Testis (tissue), 3 donors: ENCODE measurements around the gene EMC6. TPM values are rescaled to one million over a fixed set of nuclear protein-coding genes. Genes with fewer than 3 reads are reported as not detected.

ENCODE experiments used
- DNase-seq: peaks from one replicate; pipeline ENCODE4 v3.0.0-alpha.2; 2019
- H3K27ac ChIP-seq, 2 donors: fragments of 200-600 bp; sonication (generic); one replicate each; pipeline ENCODE4 v1.5.1; 2019
- H3K27me3 ChIP-seq: fragments of 200-600 bp; sonication (generic); one replicate; pipeline ENCODE4 v1.5.1; 2019
- H3K36me3 ChIP-seq: fragments of 200-600 bp; sonication (generic); one replicate; pipeline ENCODE4 v1.5.1; 2017; ENCODE audit warnings: low read depth; ENCODE audit errors: missing control alignments
- H3K4me1 ChIP-seq: fragments of 200-600 bp; sonication (generic); one replicate; pipeline ENCODE4 v1.5.1; 2019
- H3K4me3 ChIP-seq, 2 donors: fragments of 200-600 bp; sonication (generic); one replicate each; pipeline ENCODE4 v1.5.1; 2017 to 2019
- H3K9me3 ChIP-seq: fragments of 200-600 bp; sonication (generic); one replicate; pipeline ENCODE4 v1.5.1; 2017
- CTCF ChIP-seq, 3 experiments: fragments of 450-650 bp in 2 of 3; fragments of 200-600 bp in 1 of 3; sonication (generic) in 1 of 3; IDR thresholded peaks; one replicate each; pipeline ENCODE4 v1.5.1; 2016 to 2019; ENCODE audit warnings: antibody characterized with exemption in 3 of 3, mild to moderate bottlenecking in 2 of 3, moderate library complexity in 1 of 3
- POLR2A ChIP-seq: fragments of 450-650 bp; IDR thresholded peaks from one replicate; pipeline ENCODE4 v1.6.1; 2017; ENCODE audit warnings: antibody characterized with exemption, mild to moderate bottlenecking, moderate library complexity
- WGBS, 2 donors: methylation state at CpG; one replicate each; pipeline ENCODE4 v1.1.5; 2018; 5-methylcytosine and 5-hydroxymethylcytosine counted together
- intact Hi-C: fragments of 100-400 bp; cut with DNase I; formaldehyde crosslinking; loops from one replicate; pipeline ENCODE4 v1.15.1; 2023; ENCODE audit warnings: low total_unique reads
- polyA plus RNA-seq: library from polyadenylated mRNA; stranded (reverse); fragments of 350-450 nt; fragmentation: Illumina TruSeq; extraction: RNeasy Lipid Tissue Mini Kit (QIAGEN cat#74804); gene quantifications from one replicate; pipeline ENCODE4 v1.2.3, GENCODE V29; 2014; ENCODE audit warnings: low read depth, low replicate concordance; ENCODE audit not compliant: insufficient read depth
- total RNA-seq, 2 donors: library from RNA; depleted of rRNA; stranded (reverse); fragments of >200 nt; gene quantifications; one replicate each; pipeline ENCODE4 v1.2.3, GENCODE V29; 2016

The EMC6 gene
- total and polyA plus RNA-seq, 3 donors from 2014 or later, result 39.0 to 74.1 (median 46.5) TPM

DNA sequence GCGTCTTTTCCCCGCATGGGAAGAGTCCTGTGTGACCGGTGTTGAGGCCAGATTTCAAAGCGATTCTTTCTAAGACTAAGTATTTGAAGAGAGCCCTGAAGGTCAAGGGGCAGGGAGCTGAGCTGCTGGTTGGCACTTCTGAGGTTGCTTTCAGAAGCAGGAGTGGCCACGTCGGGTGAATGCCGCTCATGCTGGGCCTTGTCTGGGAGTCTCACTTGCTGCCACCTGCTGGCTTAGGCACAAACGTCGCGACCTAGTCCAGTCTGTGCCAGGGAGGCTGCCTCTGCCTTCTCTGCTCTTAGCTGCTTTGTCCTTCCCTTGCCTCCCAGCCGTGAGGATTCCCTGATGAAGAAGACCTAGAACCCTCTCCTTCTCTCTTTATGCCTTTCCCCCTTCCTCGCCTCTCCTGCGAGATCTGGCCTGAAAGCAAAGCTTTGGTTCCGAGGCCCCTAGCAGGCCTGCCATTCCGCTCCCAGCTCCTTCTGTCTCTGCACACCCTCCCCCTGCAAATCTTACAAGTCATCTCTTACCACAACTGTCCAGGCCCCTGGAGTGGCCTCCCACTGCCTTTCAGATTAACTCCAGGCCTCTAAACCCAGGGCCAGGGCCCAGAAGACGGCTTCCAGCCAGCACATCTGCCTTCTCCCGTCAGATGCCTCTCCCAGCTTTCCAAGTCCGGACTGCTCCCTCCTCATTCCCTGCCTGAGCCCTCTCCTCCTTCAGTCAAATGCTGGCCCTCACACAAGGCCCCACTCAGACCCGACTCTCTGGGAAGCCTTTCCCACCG lies 20.6 kb upstream of the EMC6 start:
- intact Hi-C loops, result no loop called here
- Histone ChIP-seq H3K4me3 (no peak overlapping the region), H3K27ac (no peak overlapping the region), H3K36me3 (no peaks in the 10 kb centered on the region), H3K9me3 (no peaks in the 10 kb centered on the region), H3K4me1 (peaks cover 6% of the 10 kb centered on the region), H3K27me3 (no peaks in the 10 kb centered on the region)
- TF ChIP-seq POLR2A (no peak), CTCF (IDR thresholded peaks at IDR 0.05) (peak in 2 of 3 experiments; percentile 13 to 34)
- peak; percentile 87 for DNase-seq
- 72 to 86% methylated on average over 16 to 20 of the region's 20 CpGs for WGBS, 2 donors

- intact Hi-C loops, result no loop called here
- Histone ChIP-seq H3K27me3 (no peaks in the 10 kb centered on the region), H3K4me1 (peaks cover 40% of the 10 kb centered on the region), H3K9me3 (no peaks in the 10 kb centered on the region), H3K4me3 (no peak overlapping the region), H3K36me3 (no peaks in the 10 kb centered on the region), H3K27ac (no peak overlapping the region)
- TF ChIP-seq CTCF (IDR thresholded peaks at IDR 0.05) (no peak), POLR2A (no peak)
- no peak for DNase-seq
- WGBS, 2 donors, result 89 to 97% methylated on average over 9 to 10 of the region's 11 CpGs
These were observed 12.8 kb upstream of the EMC6 start for GRCh38 chr17:3655766-3656165.

GRCh38 chr17:3656353-3656752 lies 12.3 kb upstream of the EMC6 start:
- no peak for DNase-seq
- H3K36me3 ChIP-seq, result no peaks in the 10 kb centered on the region
- WGBS, 2 donors, result 90 to 98% methylated on average over 14 to 15 of the region's 16 CpGs
- peaks cover 44% of the 10 kb centered on the region for H3K4me1 ChIP-seq
- no peaks in the 10 kb centered on the region for H3K9me3 ChIP-seq
- H3K4me3 ChIP-seq, result no peak overlapping the region
- no peak overlapping the region for H3K27ac ChIP-seq
- TF ChIP-seq POLR2A, result no peak
- no peak for TF ChIP-seq CTCF (IDR thresholded peaks at IDR 0.05)
- intact Hi-C loops, result no loop called here
- H3K27me3 ChIP-seq, result no peaks in the 10 kb centered on the region

DNA sequence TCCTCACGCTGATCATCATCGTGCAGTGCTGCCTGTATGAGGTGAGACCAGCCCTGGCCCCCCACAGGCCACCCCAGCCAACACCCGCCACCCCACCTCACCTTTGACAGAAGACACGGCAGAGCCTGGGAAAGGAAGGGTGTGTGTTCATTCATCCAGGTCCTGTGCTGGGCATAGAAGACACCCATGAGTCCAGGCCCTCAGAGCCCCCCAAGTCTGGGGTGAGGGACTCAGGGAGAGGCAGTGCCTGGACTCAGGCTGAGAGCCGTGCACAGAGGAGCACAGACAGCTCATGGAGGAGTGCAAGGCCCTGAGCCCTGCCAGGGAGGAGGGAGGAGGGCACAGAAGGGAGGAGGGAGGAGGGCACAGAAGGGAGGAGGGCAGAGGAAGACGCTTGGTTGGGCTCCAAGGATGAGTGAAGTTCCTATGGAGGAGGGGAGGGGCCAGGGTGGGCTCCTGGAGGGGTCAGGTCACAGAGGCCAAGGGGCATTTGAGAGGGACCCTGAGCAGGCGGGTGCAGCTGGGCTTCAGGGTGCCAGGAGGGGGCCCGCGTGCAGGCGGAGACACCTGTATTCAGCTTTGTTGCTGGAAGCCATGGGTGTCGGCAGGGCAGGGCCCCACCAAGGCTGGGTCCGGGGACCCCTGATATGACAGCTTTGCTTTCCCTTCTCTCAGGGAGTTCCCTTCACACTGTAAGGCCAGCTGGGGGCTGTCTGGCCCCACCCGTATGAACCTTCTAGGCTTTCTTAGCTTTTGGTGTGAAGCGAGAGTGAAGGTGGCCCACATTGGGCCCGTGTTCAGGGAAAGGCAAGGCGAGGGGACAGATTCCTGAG lies 11.6 kb upstream of the EMC6 start:
- intact Hi-C loops, result no loop called here
- WGBS, 2 donors, result 88 to 93% methylated on average over 16 of the region's 16 CpGs
- no peaks in the 10 kb centered on the region for H3K27me3 ChIP-seq
- H3K4me1 ChIP-seq, result peaks cover 44% of the 10 kb centered on the region
- TF ChIP-seq CTCF (IDR thresholded peaks at IDR 0.05) (no peak), POLR2A (no peak)
- peak overlapping the region; percentile 22 to 56 for H3K27ac ChIP-seq
- no peaks in the 10 kb centered on the region for H3K36me3 ChIP-seq
- H3K9me3 ChIP-seq, result no peaks in the 10 kb centered on the region
- no peak for DNase-seq
- H3K4me3 ChIP-seq, result no peak overlapping the region
